ENCODE results near the gene TSPAN5. TPM values are rescaled to one million over a fixed set of nuclear protein-coding genes. Genes with fewer than 3 reads are reported as not detected.

TSPAN5 gene
- total RNA-seq, 6 experiments from 2014 or later: 59.6 to 75.4 (median 67.6) TPM

GRCh38 chr4:98613453-98614075, 44.8 kb downstream of the TSPAN5 start:
- Mint-ChIP-seq H3K27ac (peak overlapping the region; percentile 59), H3K9me3 (no peaks in the 10 kb centered on the region), H3K36me3 (ENCODE audit: low read depth) (no peaks in the 10 kb centered on the region), H3K27me3 (ENCODE audit: insufficient read depth) (no peaks in the 10 kb centered on the region; the same call in 1 of the 2 replicates), H3K4me3 (peak overlapping the region; percentile 57), H3K4me1 (ENCODE audit: low read depth) (peaks cover 94% of the 10 kb centered on the region)
- no peak for DNase-seq
- TF ChIP-seq CTCF (IDR thresholded peaks at IDR 0.05): no peak

GRCh38 chr4:98612318-98613250, 45.8 kb downstream of the TSPAN5 start:
- peak overlapping the region; percentile 55 for H3K27ac Mint-ChIP-seq
- no peak for DNase-seq

GRCh38 chr4:98611677-98612317, 46.6 kb downstream of the TSPAN5 start:
- DNase-seq: no peak
- Mint-ChIP-seq H3K4me1 (ENCODE audit: low read depth) (peaks cover 88% of the 10 kb centered on the region), H3K4me3 (no peak overlapping the region), H3K27me3 (ENCODE audit: insufficient read depth) (no peaks in the 10 kb centered on the region; the same call in 1 of the 2 replicates), H3K36me3 (ENCODE audit: low read depth) (peaks cover 1% of the 10 kb centered on the region), H3K27ac (no peak overlapping the region; the same call in 1 of the 2 replicates), H3K9me3 (no peaks in the 10 kb centered on the region)
- TF ChIP-seq CTCF (IDR thresholded peaks at IDR 0.05): no peak

More at GRCh38 chr4:98612318-98613250, 45.8 kb downstream of the TSPAN5 start:
- H3K36me3 Mint-ChIP-seq (ENCODE audit: low read depth): no peaks in the 10 kb centered on the region
- no peaks in the 10 kb centered on the region; the same call in 1 of the 2 replicates for H3K27me3 Mint-ChIP-seq (ENCODE audit: insufficient read depth)
- H3K4me1 Mint-ChIP-seq (ENCODE audit: low read depth): peaks cover 88% of the 10 kb centered on the region
- TF ChIP-seq CTCF (IDR thresholded peaks at IDR 0.05): no peak
- no peaks in the 10 kb centered on the region for H3K9me3 Mint-ChIP-seq
- H3K4me3 Mint-ChIP-seq: no peak overlapping the region

GRCh38 chr4:98610926-98611676, 47.3 kb downstream of the TSPAN5 start:
- TF ChIP-seq CTCF (IDR thresholded peaks at IDR 0.05): no peak
- H3K27ac Mint-ChIP-seq: no peak overlapping the region

GRCh38 chr4:98610431-98610830, 48.0 kb downstream of the TSPAN5 start:
- no peak for TF ChIP-seq CTCF (IDR thresholded peaks at IDR 0.05)
- Mint-ChIP-seq H3K4me1 (ENCODE audit: low read depth) (peaks cover 88% of the 10 kb centered on the region), H3K36me3 (ENCODE audit: low read depth) (peaks cover 14% of the 10 kb centered on the region), H3K27me3 (ENCODE audit: insufficient read depth) (no peaks in the 10 kb centered on the region; the same call in 1 of the 2 replicates), H3K9me3 (no peaks in the 10 kb centered on the region), H3K27ac (no peak overlapping the region), H3K4me3 (no peak overlapping the region)
- DNase-seq: no peak

More at GRCh38 chr4:98610926-98611676, 47.3 kb downstream of the TSPAN5 start:
- no peaks in the 10 kb centered on the region; the same call in 1 of the 2 replicates for H3K27me3 Mint-ChIP-seq (ENCODE audit: insufficient read depth)
- H3K4me1 Mint-ChIP-seq (ENCODE audit: low read depth): peaks cover 88% of the 10 kb centered on the region
- DNase-seq: no peak
- H3K4me3 Mint-ChIP-seq: no peak overlapping the region
- H3K9me3 Mint-ChIP-seq: no peaks in the 10 kb centered on the region
- peaks cover 8% of the 10 kb centered on the region for H3K36me3 Mint-ChIP-seq (ENCODE audit: low read depth)

Measured in HFFc6 (cell line).